GM19372 (cell line): ENCODE measurements around the gene SLC35F4.

Experiments
- ATAC-seq: cut with Tn5 transposase; IDR thresholded peaks from one replicate; pipeline ENCODE4 v1.9.1; 2021; ENCODE audit warnings: mild to moderate bottlenecking, low read depth, moderate library complexity; ENCODE audit not compliant: unreplicated experiment

SLC35F4 gene

GRCh38 chr14:57851354-57851753, 14.5 kb downstream of the SLC35F4 start:
- no peak for ATAC-seq

- ATAC-seq: no peak
Observed at GRCh38 chr14:57848786-57849185, 17.1 kb downstream of the SLC35F4 start.

- no peak for ATAC-seq
Observed at GRCh38 chr14:57848353-57848752, 17.5 kb downstream of the SLC35F4 start.

DNA sequence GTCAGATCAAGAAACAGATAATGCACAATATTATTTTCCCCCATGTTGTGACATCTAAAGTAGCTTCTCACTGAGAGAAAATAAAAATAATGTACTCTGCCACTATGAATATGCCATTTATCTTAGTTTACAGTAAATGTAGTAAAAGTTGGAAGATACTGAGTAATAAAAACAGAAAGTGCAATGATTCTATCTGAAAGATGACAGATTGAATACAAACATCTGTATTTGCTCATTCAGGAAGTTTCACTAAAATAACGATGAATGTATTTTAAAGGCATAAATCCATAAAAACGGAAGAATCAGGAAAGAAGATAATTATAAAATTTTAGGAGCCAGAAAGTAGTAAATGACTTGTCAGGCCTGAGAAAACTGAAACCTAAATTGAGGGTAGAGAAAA, 18.2 kb downstream of the SLC35F4 start:
- no peak for ATAC-seq

GRCh38 chr14:57847096-57847495, 18.8 kb downstream of the SLC35F4 start:
- no peak for ATAC-seq

DNA sequence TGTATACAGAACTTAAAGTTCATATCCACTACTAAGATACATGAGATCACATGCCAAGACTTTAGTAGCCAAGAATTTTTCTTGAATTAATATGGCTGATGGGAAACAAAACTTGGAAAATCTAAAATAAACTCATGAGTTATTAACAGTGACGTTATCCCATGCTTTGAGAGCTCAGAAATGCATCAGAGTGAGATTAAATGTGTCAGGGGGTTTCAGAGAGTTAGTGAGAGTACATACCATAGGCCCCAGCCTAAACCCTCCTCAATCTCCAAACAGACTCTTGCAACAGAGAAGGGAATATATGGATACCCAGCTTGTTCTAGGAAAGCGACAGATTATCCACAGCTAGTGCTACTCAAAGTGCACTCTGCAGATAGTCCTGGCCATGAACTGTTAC, 19.3 kb downstream of the SLC35F4 start:
- no peak for ATAC-seq

DNA sequence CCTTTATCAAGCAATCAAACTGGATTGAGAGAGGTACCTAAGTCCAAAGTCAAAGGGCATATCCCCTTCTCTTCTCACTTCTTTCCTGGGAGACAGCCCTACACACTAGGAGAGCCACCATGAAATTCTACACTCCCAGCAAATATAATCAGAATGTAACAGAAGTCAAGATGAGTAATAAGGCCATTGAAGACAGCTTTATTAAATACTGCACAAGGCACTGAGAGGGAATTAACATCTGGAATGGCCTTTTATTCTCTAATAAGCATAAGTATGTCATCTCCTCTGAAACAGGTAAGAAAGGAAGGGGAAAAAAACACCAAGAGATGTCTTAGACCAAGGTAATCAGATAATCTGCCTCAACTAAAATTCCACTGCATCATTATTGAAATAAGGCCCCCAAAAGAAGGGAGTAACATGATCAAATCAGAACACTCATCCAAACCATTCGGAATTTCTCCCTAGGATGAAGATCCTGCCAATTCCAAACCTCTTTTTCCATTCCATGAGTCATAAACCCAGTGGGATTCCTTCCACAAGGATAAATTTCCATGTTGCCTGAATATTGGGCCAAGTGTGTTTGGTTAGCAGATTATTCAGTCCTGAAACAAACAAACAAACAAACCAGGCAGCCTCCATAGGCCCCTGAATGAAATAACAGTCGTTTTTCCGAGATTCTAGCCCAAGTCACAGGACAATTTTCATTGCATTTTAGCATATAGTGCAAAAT, 19.9 kb downstream of the SLC35F4 start:
- no peak for ATAC-seq

DNA sequence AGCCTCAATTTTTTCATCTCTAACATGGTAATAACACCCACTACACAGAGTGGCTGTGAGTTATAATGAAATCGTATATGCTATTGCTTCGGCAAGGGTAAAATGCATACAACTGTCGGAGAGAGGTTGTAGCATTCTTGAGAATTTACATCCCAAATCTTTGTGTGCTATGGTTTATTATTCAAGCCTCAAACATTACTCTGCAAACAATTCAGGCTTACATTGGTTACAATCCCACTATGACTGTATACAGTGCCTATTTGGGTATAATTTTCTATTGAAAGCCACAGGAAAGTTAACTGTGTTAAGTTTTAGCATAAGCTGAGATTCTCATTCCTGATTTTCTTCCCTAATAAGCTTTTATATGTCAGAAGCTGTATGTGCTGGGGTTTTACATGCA, 20.6 kb downstream of the SLC35F4 start:
- ATAC-seq: no peak

- ATAC-seq: no peak
Observed at GRCh38 chr14:57837267-57837666, 28.6 kb downstream of the SLC35F4 start.

DNA sequence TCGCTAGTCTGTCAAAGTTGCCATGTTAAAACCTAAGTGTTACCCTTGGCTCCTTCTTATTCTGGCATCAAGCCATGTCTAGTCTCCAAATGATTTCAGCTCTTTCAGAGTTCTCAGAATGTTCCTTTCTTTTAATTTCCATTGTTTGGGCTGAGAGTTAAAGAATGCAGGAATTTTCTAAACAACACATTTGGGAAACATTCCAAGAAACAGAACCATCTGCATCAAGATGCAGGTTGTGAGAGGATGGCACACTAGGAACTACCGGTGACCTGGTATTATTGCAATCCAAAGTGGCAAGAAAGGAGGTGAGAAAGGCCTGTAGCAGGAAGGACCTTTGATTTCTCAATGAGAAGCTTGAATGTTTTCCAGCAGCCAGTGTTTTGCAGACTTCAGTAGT, 30.1 kb downstream of the SLC35F4 start:
- no peak for ATAC-seq

- no peak for ATAC-seq
Observed at GRCh38 chr14:57834961-57835360, 30.9 kb downstream of the SLC35F4 start.

DNA sequence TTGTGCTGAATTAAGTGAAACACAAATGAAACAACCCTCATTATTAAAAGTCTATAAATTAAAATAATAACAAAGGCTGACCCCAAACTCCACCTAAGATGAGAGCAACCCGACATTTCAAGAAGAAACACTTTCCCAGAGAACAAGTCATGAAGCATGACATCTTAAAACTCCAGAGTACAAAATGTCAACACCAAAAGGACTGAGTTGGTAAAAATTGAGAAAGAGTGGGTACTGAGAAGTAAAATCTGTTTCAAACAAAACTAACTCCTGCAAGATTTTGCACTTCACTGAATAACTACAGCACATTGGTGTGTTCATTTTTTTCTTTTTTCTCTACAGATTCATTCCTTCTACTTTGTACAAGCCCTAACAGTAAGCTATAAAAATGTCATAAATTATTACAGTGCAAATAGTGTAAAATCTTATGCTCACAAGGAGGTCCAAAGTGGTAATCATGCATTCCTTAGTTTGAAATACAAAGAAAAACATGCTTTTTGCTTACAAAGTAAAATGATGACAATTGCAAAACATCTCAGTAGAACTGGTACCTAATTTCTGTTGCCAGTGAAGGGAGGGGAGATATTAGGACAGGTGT, 31.8 kb downstream of the SLC35F4 start:
- no peak for ATAC-seq

GRCh38 chr14:57833323-57833722, 32.6 kb downstream of the SLC35F4 start:
- no peak for ATAC-seq

- ATAC-seq: no peak
Observed at GRCh38 chr14:57831981-57832380, 33.9 kb downstream of the SLC35F4 start.

- no peak for ATAC-seq
Observed at GRCh38 chr14:57828713-57829112, 37.2 kb downstream of the SLC35F4 start.

DNA sequence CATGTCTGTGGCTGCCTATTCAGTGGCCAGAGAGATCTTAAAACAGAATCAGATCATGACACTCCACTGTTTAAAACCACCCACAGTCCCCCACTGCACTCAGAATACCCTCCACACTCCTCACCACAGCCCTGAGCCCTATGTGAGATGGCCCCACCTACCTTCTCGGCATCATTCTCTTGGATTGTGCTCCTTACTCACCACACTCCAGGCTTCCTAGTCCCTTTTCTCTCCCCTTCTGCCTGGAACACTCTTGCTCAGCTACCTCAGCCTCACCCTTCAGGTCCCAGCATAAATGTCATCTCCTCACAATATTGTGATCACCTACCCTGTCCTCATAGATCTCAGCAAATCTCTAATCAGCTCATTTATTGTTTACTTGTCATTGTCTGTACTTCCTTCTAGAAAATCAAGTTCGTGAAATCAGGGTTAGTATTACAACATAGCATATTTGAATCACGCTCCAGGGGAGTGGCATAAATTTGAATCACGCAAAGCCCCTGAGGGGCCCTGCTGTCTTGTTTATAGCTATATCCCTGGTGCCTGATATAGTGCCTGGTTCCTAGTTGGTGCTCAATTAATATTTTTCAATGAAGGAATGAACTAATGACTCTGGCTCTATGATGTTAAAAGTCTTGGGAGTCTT, 42.8 kb downstream of the SLC35F4 start:
- no peak for ATAC-seq

GRCh38 chr14:57822081-57822480, 43.8 kb downstream of the SLC35F4 start:
- ATAC-seq: no peak

DNA sequence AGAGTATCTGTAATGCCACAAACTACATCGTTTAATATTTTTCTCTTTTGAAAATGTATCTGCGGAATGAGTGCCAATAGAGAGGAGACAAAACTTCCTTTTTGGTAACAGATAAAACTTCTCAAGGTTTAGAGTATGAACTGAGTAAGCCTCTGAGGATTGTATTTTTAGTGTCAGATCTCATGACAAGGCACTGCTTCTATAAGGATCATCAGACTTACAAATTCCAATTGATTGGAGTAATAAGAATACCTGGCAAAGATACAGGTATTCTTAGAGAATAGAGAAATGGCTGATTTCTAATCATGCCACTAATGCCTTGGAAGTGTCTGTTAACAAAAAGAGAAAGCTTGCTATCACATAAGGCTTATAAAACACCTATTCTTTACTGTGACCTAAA, 45.3 kb downstream of the SLC35F4 start:
- no peak for ATAC-seq

DNA sequence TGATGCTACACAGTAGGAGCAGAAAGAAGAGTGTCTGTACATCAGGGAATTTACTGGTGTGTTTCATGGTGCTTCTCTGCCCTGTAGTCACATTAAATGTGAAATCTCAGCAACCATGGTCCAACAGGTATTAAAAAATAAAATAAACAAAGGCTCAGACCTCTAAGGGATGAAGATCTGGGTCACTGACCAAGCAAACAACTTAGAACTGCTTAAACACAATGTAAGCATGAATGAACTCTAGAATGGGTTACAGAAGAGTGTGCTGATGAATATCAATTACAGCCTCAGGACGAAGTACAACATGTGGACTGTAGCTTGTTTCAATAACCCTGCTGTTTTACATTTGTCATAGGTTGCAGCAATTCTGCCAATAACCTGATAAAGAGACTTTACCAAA, 47.4 kb downstream of the SLC35F4 start:
- ATAC-seq: no peak

- no peak for ATAC-seq
Observed at GRCh38 chr14:57816568-57817284, 49.2 kb downstream of the SLC35F4 start.

DNA sequence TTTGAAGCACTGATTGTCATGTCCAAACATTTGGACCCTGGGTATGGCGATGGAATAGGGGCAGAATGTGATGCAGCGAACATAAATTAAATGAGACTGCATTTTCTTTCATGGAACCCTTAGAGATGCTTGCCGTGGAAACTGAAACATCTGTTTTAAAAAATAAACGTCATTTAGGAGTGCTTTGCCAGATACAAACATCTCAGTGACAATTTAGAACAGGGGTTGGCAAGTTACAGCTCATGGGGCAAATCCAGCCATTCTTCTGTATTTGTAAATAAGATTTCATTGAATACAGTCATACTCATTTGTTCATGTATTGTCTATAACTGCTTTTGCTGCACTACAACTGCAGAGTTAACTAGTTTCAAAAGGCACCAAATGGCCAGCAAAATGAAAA, 51.2 kb downstream of the SLC35F4 start:
- no peak for ATAC-seq
